Endothelial cell of umbilical vein (primary cell): ENCODE data around the gene CCDC85A. TPM values are rescaled to one million over a fixed set of nuclear protein-coding genes. Genes with fewer than 3 reads are reported as not detected.

ENCODE experiments used
- BruUV-seq: library from RNA; stranded (reverse); fragments of 400-500 nt; replicated peaks from 2 replicates; lab custom pipeline; 2021; lab: Mats Ljungman, UMichigan
- CTCF ChIA-PET: fragments of 300-600, 350-600 bp; sonication (Branson Sonifier 250); formaldehyde crosslinking; loops from one replicate; lab custom pipeline; 2021; ENCODE audit warnings: antibody characterized with exemption, inconsistent platforms; lab: Charles Lee
- POLR2A ChIA-PET: fragments of 300-600, 350-600 bp; sonication (Branson Sonifier 250); formaldehyde crosslinking; loops from one replicate; lab custom pipeline; 2021; ENCODE audit warnings: antibody characterized with exemption, inconsistent platforms; lab: Charles Lee
- DNase-seq: peaks from one replicate; pipeline ENCODE4 v3.0.0-alpha.2; 2011; ENCODE audit warnings: low read depth, low spot score
- FAIRE-seq: peaks from 2 replicates; lab custom pipeline; 2011; peaks lifted over from hg19 to GRCh38; lab: Jason Lieb, UNC
- H2AFZ ChIP-seq: 2 replicates; pipeline ENCODE4 v1.6.0; 2012; ENCODE audit warnings: low read depth, low read length, control low read depth, inconsistent platforms
- H3K27ac ChIP-seq: 2 replicates; pipeline ENCODE4 v1.5.1; 2011; ENCODE audit warnings: low read depth, mild to moderate bottlenecking, control low read depth, low read length, moderate library complexity; ENCODE audit not compliant: insufficient read depth
- H3K27me3 ChIP-seq, 2 experiments: 2 replicates each; pipeline versions ENCODE4 v1.6.0 to v1.6.1; 2011; ENCODE audit warnings: low read length in 2 of 2, mixed read lengths in 1 of 2; ENCODE audit not compliant: control insufficient read depth in 2 of 2, insufficient read depth in 2 of 2
- H3K36me3 ChIP-seq, 2 experiments: 2 replicates in 1 of 2; 3 replicates in 1 of 2; pipeline ENCODE4 v1.5.1; 2011; ENCODE audit warnings: low read length in 2 of 2, mild to moderate bottlenecking in 1 of 2, moderate library complexity in 1 of 2; ENCODE audit not compliant: control insufficient read depth in 2 of 2, insufficient read depth in 2 of 2; ENCODE audit errors: extremely low read depth in 1 of 2
- H3K4me1 ChIP-seq: 3 replicates; pipeline ENCODE4 v1.5.1; 2011; ENCODE audit warnings: mild to moderate bottlenecking, low read length; ENCODE audit not compliant: control insufficient read depth, insufficient read depth; ENCODE audit errors: extremely low read depth
- H3K4me2 ChIP-seq: 2 replicates; pipeline ENCODE4 v1.6.1; 2011; ENCODE audit warnings: low read length, control low read depth, mixed read lengths; ENCODE audit not compliant: insufficient read depth
- H3K4me3 ChIP-seq, 3 experiments: fragments of 200-600 bp in 1 of 3; sonication (generic), shearing (Covaris generic) in 1 of 3; replicated peaks in 1 of 3; 2 replicates each; pipeline ENCODE4 v1.5.1; 2011 to 2016; ENCODE audit warnings: control low read depth in 3 of 3, low read length in 3 of 3, mild to moderate bottlenecking in 2 of 3, inconsistent platforms in 1 of 3, low read depth in 1 of 3, moderate library complexity in 1 of 3; ENCODE audit not compliant: insufficient read depth in 1 of 3
- H3K79me2 ChIP-seq: 2 replicates; pipeline ENCODE4 v1.6.0; 2012; ENCODE audit warnings: low read length, inconsistent platforms; ENCODE audit not compliant: control insufficient read depth, insufficient read depth
- H3K9ac ChIP-seq: replicated peaks from 2 replicates; pipeline ENCODE3; 2011; ENCODE audit warnings: low read length, control low read depth; ENCODE audit not compliant: insufficient read depth; ENCODE audit errors: extremely low read depth
- H3K9me1 ChIP-seq: replicated peaks from 3 replicates; pipeline ENCODE4 v1.6.0; 2011; ENCODE audit warnings: mild to moderate bottlenecking, low read length; ENCODE audit not compliant: control insufficient read depth, insufficient read depth; ENCODE audit errors: extremely low read depth
- H3K9me3 ChIP-seq: replicated peaks from 2 replicates; pipeline ENCODE4 v1.5.1; 2012; ENCODE audit warnings: low read length, inconsistent platforms; ENCODE audit not compliant: control insufficient read depth, insufficient read depth
- H4K20me1 ChIP-seq: replicated peaks from 2 replicates; pipeline ENCODE3; 2011; ENCODE audit warnings: mild to moderate bottlenecking, low read length; ENCODE audit not compliant: control insufficient read depth, insufficient read depth; ENCODE audit errors: extremely low read depth
- CTCF ChIP-seq, 2 donors: IDR thresholded peaks; 1 replicate in 1 of 2; 2 replicates in 1 of 2; pipeline ENCODE4 v1.5.1; 2011; ENCODE audit warnings: low read length in 2 of 2, mild to moderate bottlenecking in 2 of 2, moderate library complexity in 2 of 2, control low read depth in 1 of 2, inconsistent platforms in 1 of 2, low read depth in 1 of 2; ENCODE audit not compliant: insufficient read depth in 1 of 2; ENCODE audit errors: extremely low read depth in 1 of 2
- EZH2 ChIP-seq: IDR thresholded peaks from 2 replicates; pipeline ENCODE4 v1.6.1; 2012; ENCODE audit warnings: borderline replicate concordance, low read depth, mild to moderate bottlenecking, moderate library complexity, low read length, inconsistent platforms; ENCODE audit not compliant: severe bottlenecking
- FOS ChIP-seq: IDR thresholded peaks from 2 replicates; pipeline ENCODE4 v1.6.1; 2011; ENCODE audit warnings: mild to moderate bottlenecking, low read length, moderate library complexity, borderline replicate concordance; ENCODE audit not compliant: insufficient read depth
- JUN ChIP-seq: IDR thresholded peaks from 2 replicates; pipeline ENCODE4 v1.6.1; 2011; ENCODE audit warnings: borderline replicate concordance, low read depth; ENCODE audit not compliant: insufficient read length, insufficient read depth
- MAX ChIP-seq: IDR thresholded peaks from 2 replicates; pipeline ENCODE4 v1.6.1; 2011; ENCODE audit not compliant: insufficient read depth, insufficient read length
- MYC ChIP-seq: IDR thresholded peaks from one replicate; pipeline ENCODE4 v1.6.1; 2011; ENCODE audit warnings: mild to moderate bottlenecking, low read depth, low read length
- dilution Hi-C: fragments of 300-500 bp; cut with MboI; formaldehyde crosslinking; loops from one replicate; pipeline ENCODE4 v1.15.0; 2019; ENCODE audit warnings: low sequenced_read_pairs; ENCODE audit not compliant: extremely low pct_ligation_motif_present
- intact Hi-C: fragments of 100-400 bp; cut with micrococcal nuclease; formaldehyde crosslinking; loops from one replicate; pipeline ENCODE4 v1.10.0; 2022
- polyA plus RNA-seq, 4 experiments: library from polyadenylated mRNA; depleted of rRNA in 3 of 4; stranded (reverse) in 3 of 4; unstranded in 1 of 4; fragments of >200 nt; gene quantifications; 2 replicates each; pipeline versions ENCODE4 v1.2.1 to v1.2.3, GENCODE V29; 2011 to 2012; ENCODE audit warnings: missing spikeins in 1 of 4
- total RNA-seq: library from RNA; stranded (reverse); gene quantifications from 2 replicates; pipeline ENCODE4 v1.2.3, GENCODE V29; 2021

Gene CCDC85A
- total and polyA plus RNA-seq, 2 donors (not counting 3 experiments of a cell fraction or from before 2014, with no cell fraction given), result 5.1 to 10.4 TPM

GRCh38 chr2:56262241-56262640, 78.5 kb downstream of the CCDC85A start:
- H3K9ac ChIP-seq, result no peak overlapping the region
- H3K27me3 ChIP-seq, result no peaks in the 10 kb centered on the region
- ChIA-PET CTCF (no interaction called here), POLR2A (no interaction called here)
- H3K4me3 ChIP-seq, result no peak overlapping the region
- H4K20me1 ChIP-seq, result no peaks in the 10 kb centered on the region
- TF ChIP-seq CTCF (IDR thresholded peaks at IDR 0.05; ENCODE audit: extremely low read depth in 1 of 2, insufficient read depth in 1 of 2, low read depth in 1 of 2, low read length in 2 of 2) (no peak), EZH2 (no peak), MYC (no peak), MAX (no peak), FOS (no peak), JUN (no peak)
- H3K9me3 ChIP-seq, result no peaks in the 10 kb centered on the region
- FAIRE-seq (no peak), DNase-seq (no peak)
- H3K79me2 ChIP-seq, result no peaks in the 10 kb centered on the region
- no TSS peak for BruUV-seq
- no peaks in the 10 kb centered on the region for H3K9me1 ChIP-seq
- no peak overlapping the region for H2AFZ ChIP-seq
- H3K36me3 ChIP-seq, result no peaks in the 10 kb centered on the region
- intact Hi-C loops (no loop called here), dilution Hi-C loops (no loop called here)
- no peak overlapping the region for H3K27ac ChIP-seq
- no peaks in the 10 kb centered on the region for H3K4me1 ChIP-seq
- no peak overlapping the region for H3K4me2 ChIP-seq
